ENCODE data around the gene CITED2.

DNA sequence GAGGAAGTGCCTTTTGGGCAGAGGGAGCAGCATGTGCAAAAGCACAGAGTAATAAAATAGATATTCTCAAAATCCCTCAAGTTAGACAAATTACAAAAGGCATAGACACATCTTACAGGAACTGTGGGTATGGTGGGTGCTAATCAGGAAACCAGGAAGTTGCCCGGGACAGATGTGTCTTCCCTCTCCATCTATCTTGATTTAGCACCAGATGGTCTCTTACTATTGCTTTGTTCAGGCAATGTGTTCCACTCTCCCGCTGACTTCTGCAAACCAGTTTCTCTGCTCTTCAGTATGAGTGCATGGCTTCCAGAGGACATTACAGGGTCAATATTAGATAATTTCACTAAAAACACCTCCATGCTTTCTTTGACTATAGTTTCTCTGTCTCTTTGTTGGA is 13.2 kb downstream of the CITED2 start:
- TF ChIP-seq CREM (CRISPR knock-in tag; IDR thresholded peaks at IDR 0.05) (no peak), JUN (CRISPR knock-in tag; IDR thresholded peaks at IDR 0.05) (no peak), ZBTB21 (CRISPR knock-in tag; IDR thresholded peaks at IDR 0.05; ENCODE audit: borderline replicate concordance) (no peak), FOXJ3 (CRISPR knock-in tag; IDR thresholded peaks at IDR 0.05; ENCODE audit: borderline replicate concordance) (no peak), SMAD4 (CRISPR knock-in tag; IDR thresholded peaks at IDR 0.05) (no peak), ZNF138 (CRISPR knock-in tag; conservative IDR thresholded peaks at IDR 0.05) (no peak), IRF2 (CRISPR knock-in tag; IDR thresholded peaks at IDR 0.05; ENCODE audit: borderline replicate concordance, low read depth) (no peak), ZNF121 (CRISPR knock-in tag; IDR thresholded peaks at IDR 0.05) (no peak), GABPB1 (CRISPR knock-in tag; IDR thresholded peaks at IDR 0.05) (no peak), NFYB (CRISPR knock-in tag; conservative IDR thresholded peaks at IDR 0.05; ENCODE audit: low read depth) (no peak)
- TF ChIP-seq, protein P1, sequence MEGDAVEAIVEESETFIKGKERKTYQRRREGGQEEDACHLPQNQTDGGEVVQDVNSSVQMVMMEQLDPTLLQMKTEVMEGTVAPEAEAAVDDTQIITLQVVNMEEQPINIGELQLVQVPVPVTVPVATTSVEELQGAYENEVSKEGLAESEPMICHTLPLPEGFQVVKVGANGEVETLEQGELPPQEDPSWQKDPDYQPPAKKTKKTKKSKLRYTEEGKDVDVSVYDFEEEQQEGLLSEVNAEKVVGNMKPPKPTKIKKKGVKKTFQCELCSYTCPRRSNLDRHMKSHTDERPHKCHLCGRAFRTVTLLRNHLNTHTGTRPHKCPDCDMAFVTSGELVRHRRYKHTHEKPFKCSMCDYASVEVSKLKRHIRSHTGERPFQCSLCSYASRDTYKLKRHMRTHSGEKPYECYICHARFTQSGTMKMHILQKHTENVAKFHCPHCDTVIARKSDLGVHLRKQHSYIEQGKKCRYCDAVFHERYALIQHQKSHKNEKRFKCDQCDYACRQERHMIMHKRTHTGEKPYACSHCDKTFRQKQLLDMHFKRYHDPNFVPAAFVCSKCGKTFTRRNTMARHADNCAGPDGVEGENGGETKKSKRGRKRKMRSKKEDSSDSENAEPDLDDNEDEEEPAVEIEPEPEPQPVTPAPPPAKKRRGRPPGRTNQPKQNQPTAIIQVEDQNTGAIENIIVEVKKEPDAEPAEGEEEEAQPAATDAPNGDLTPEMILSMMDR (IDR thresholded peaks at IDR 0.05): no peak
- TF ChIP-seq, protein P2, sequence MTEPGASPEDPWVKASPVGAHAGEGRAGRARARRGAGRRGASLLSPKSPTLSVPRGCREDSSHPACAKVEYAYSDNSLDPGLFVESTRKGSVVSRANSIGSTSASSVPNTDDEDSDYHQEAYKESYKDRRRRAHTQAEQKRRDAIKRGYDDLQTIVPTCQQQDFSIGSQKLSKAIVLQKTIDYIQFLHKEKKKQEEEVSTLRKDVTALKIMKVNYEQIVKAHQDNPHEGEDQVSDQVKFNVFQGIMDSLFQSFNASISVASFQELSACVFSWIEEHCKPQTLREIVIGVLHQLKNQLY (CRISPR knock-in tag; IDR thresholded peaks at IDR 0.05): no peak

All from WTC11 (cell line).